SK-N-SH (cell line): ENCODE data around the gene LRCH3. TPM values are rescaled to one million over a fixed set of nuclear protein-coding genes. Genes with fewer than 3 reads are reported as not detected.

Source experiments
- CTCF ChIA-PET: fragments of 300-600, 350-600 bp; formaldehyde crosslinking; extraction: SDS; loops from one replicate; lab custom pipeline; 2021; lab: Yijun Ruan, JAX
- POLR2A ChIA-PET: fragments of 350-600 bp; sonication (Branson Sonifier 250); formaldehyde crosslinking; extraction: SDS; loops from one replicate; lab custom pipeline; 2020; ENCODE audit warnings: antibody characterized with exemption, inconsistent platforms; lab: Yijun Ruan, JAX
- DNase-seq: peaks from one replicate; pipeline ENCODE4 v3.0.0; 2012
- H2AFZ ChIP-seq: fragments of 200-600 bp; sonication (generic); 2 replicates; pipeline ENCODE4 v1.8.1; 2016; ENCODE audit warnings: antibody characterized with exemption, mild to moderate bottlenecking, low read depth
- H3F3A ChIP-seq: fragments of 200-600 bp; sonication (generic); replicated peaks from 2 replicates; pipeline ENCODE3; 2016; ENCODE audit warnings: antibody characterized with exemption, mild to moderate bottlenecking; ENCODE audit not compliant: insufficient read depth
- H3K27ac ChIP-seq, 2 experiments: fragments of 200-500 bp in 1 of 2; fragments of 200-600 bp in 1 of 2; sonication (Bioruptor generic) in 1 of 2; sonication (generic), shearing (Covaris generic) in 1 of 2; 2 replicates each; pipeline versions ENCODE4 v1.5.1 to v1.6.1; 2014 to 2016; ENCODE audit warnings: low read depth in 2 of 2, inconsistent platforms in 1 of 2, low read length in 1 of 2, mild to moderate bottlenecking in 1 of 2, mixed read lengths in 1 of 2
- H3K27me3 ChIP-seq: fragments of 200-600 bp; sonication (generic), shearing (Covaris generic); 2 replicates; pipeline ENCODE4 v1.6.1; 2016; ENCODE audit warnings: mixed run types; ENCODE audit not compliant: insufficient read depth
- H3K36me3 ChIP-seq, 2 experiments: fragments of 200-500 bp in 1 of 2; fragments of 200-600 bp in 1 of 2; sonication (Bioruptor generic) in 1 of 2; sonication (generic) in 1 of 2; replicated peaks in 1 of 2; 2 replicates each; pipeline versions ENCODE3 to v1.5.1; 2014 to 2016; ENCODE audit warnings: low read length in 1 of 2, mild to moderate bottlenecking in 1 of 2; ENCODE audit not compliant: insufficient read depth in 2 of 2, control insufficient read depth in 1 of 2
- H3K4me1 ChIP-seq, 2 experiments: fragments of 200-500 bp in 1 of 2; fragments of 200-600 bp in 1 of 2; sonication (Bioruptor generic) in 1 of 2; sonication (generic), shearing (Covaris generic) in 1 of 2; 2 replicates each; pipeline versions ENCODE4 v1.5.1 to v1.6.1; 2014 to 2016; ENCODE audit warnings: low read depth in 1 of 2, low read length in 1 of 2, mixed run types in 1 of 2; ENCODE audit not compliant: insufficient read depth in 2 of 2, control insufficient read depth in 1 of 2
- H3K4me2 ChIP-seq: fragments of 200-600 bp; sonication (generic), shearing (Covaris generic); 2 replicates; pipeline ENCODE4 v1.6.1; 2017; ENCODE audit warnings: mixed run types
- H3K4me3 ChIP-seq, 2 experiments: fragments of 200-500 bp in 1 of 2; fragments of 200-600 bp in 1 of 2; sonication (Bioruptor generic) in 1 of 2; sonication (generic), shearing (Covaris generic) in 1 of 2; 2 replicates each; pipeline versions ENCODE4 v1.5.1 to v1.8.1; 2014 to 2016; ENCODE audit warnings: low read depth in 2 of 2, inconsistent platforms in 1 of 2, low read length in 1 of 2, mild to moderate bottlenecking in 1 of 2, mixed read lengths in 1 of 2, moderate library complexity in 1 of 2
- H3K79me2 ChIP-seq: fragments of 200-600 bp; sonication (generic); 2 replicates; pipeline ENCODE4 v1.8.1; 2017; ENCODE audit warnings: mild to moderate bottlenecking; ENCODE audit not compliant: insufficient read depth
- H3K9ac ChIP-seq: fragments of 200-600 bp; sonication (generic); 2 replicates; pipeline ENCODE4 v1.6.1; 2017; ENCODE audit warnings: mixed run types
- H3K9me2 ChIP-seq: fragments of 200-600 bp; sonication (generic); 2 replicates; pipeline ENCODE4 v1.6.1; 2017; ENCODE audit warnings: mixed run types
- H3K9me3 ChIP-seq: fragments of 200-600 bp; sonication (generic); 2 replicates; pipeline ENCODE4 v1.6.1; 2017; ENCODE audit warnings: mixed run types, mild to moderate bottlenecking, moderate library complexity
- H4K20me1 ChIP-seq: fragments of 200-600 bp; sonication (generic); 2 replicates; pipeline ENCODE4 v1.6.1; 2017; ENCODE audit warnings: mild to moderate bottlenecking, mixed run types; ENCODE audit not compliant: insufficient read depth
- CTCF ChIP-seq: fragments of 200-600 bp; sonication (generic); IDR thresholded peaks from 2 replicates; pipeline ENCODE4 v1.6.1; 2017; ENCODE audit warnings: antibody characterized with exemption, mild to moderate bottlenecking, moderate library complexity
- FOSL2 ChIP-seq: IDR thresholded peaks from 2 replicates; pipeline ENCODE4 v1.4.0; 2012; ENCODE audit warnings: low read depth, mild to moderate bottlenecking, moderate library complexity, borderline replicate concordance
- GATA2 ChIP-seq: sonication (generic); formaldehyde crosslinking; IDR thresholded peaks from 2 replicates; pipeline ENCODE4 v1.5.0; 2020; ENCODE audit warnings: mild to moderate bottlenecking, missing genetic modification reagents
- JUND ChIP-seq: IDR thresholded peaks from 2 replicates; pipeline ENCODE4 v1.4.0; 2012
- MAX ChIP-seq: IDR thresholded peaks from 2 replicates; pipeline ENCODE4 v1.4.0; 2012; ENCODE audit warnings: low read depth
- MXI1 ChIP-seq: IDR thresholded peaks from 2 replicates; pipeline ENCODE4 v1.6.1; 2012; ENCODE audit warnings: mild to moderate bottlenecking, low read depth, low read length, improper control_type of control experiment
- NFIC ChIP-seq: IDR thresholded peaks from 2 replicates; pipeline ENCODE4 v1.4.0; 2012; ENCODE audit warnings: borderline replicate concordance
- POLR2AphosphoS5 ChIP-seq: IDR thresholded peaks from 2 replicates; pipeline ENCODE4 v1.6.1; 2012; ENCODE audit warnings: low read depth, low read length
- RAD21 ChIP-seq: IDR thresholded peaks from 2 replicates; pipeline ENCODE4 v1.6.1; 2012; ENCODE audit warnings: mild to moderate bottlenecking, low read length
- RCOR1 ChIP-seq: fragments of 150-350 bp; IDR thresholded peaks from 2 replicates; pipeline ENCODE4 v1.6.1; 2017; ENCODE audit warnings: antibody characterized with exemption, low read length
- RXRA ChIP-seq: IDR thresholded peaks from 2 replicates; pipeline ENCODE4 v1.4.0; 2012; ENCODE audit warnings: low read depth, mild to moderate bottlenecking, borderline replicate concordance
- SIN3A ChIP-seq: IDR thresholded peaks from 2 replicates; pipeline ENCODE4 v1.6.1; 2012; ENCODE audit warnings: low read depth, mild to moderate bottlenecking, low read length, moderate library complexity, borderline replicate concordance
- TAF1 ChIP-seq: IDR thresholded peaks from 2 replicates; pipeline ENCODE4 v1.6.1; 2012; ENCODE audit warnings: low read depth, mild to moderate bottlenecking, low read length, moderate library complexity, borderline replicate concordance
- TEAD4 ChIP-seq: IDR thresholded peaks from 2 replicates; pipeline ENCODE4 v1.4.0; 2012; ENCODE audit warnings: mild to moderate bottlenecking, borderline replicate concordance; ENCODE audit not compliant: insufficient read depth
- USF2 ChIP-seq: fragments of 150-350 bp; IDR thresholded peaks from 2 replicates; pipeline ENCODE4 v1.6.1; 2017; ENCODE audit warnings: antibody characterized with exemption, low read length, low read depth, borderline replicate concordance
- YY1 ChIP-seq: IDR thresholded peaks from 2 replicates; pipeline ENCODE4 v1.4.0; 2012; ENCODE audit warnings: low read depth, mild to moderate bottlenecking
- WGBS: methylation state at CpG from one replicate; pipeline ENCODE4 v1.1.6; 2017; ENCODE audit warnings: low lambda C conversion rate; 5-methylcytosine and 5-hydroxymethylcytosine counted together
- polyA plus RNA-seq, 3 experiments: library from polyadenylated mRNA; depleted of rRNA; stranded (reverse); fragments of >200 nt; gene quantifications; 2 replicates each; pipeline ENCODE4 v1.2.3, GENCODE V29; 2012
- TF ChIP-seq, protein P1 (sequence below): IDR thresholded peaks from 2 replicates; pipeline ENCODE4 v1.4.0; 2012; ENCODE audit warnings: low read depth, borderline replicate concordance
- TF ChIP-seq, protein P2 (sequence below): IDR thresholded peaks from 2 replicates; pipeline ENCODE4; 2012
- TF ChIP-seq, protein P3 (sequence below): IDR thresholded peaks from 2 replicates; pipeline ENCODE4 v1.4.0; 2012; ENCODE audit warnings: low read depth, borderline replicate concordance

Gene LRCH3
- polyA plus RNA-seq, 1 of the 3 experiments (the other 2 are of a cell fraction), result 22.6 TPM

GRCh38 chr3:197749601-197750395, 41.3 kb upstream of the LRCH3 start, which contains the start of gene FYTTD1 (continued):
- TF ChIP-seq JUND (no peak), TAF1 (0 out of 2 replicates have a peak, but pooled peaks have one; percentile 45), TEAD4 (no peak)
- TF ChIP-seq, protein P1, sequence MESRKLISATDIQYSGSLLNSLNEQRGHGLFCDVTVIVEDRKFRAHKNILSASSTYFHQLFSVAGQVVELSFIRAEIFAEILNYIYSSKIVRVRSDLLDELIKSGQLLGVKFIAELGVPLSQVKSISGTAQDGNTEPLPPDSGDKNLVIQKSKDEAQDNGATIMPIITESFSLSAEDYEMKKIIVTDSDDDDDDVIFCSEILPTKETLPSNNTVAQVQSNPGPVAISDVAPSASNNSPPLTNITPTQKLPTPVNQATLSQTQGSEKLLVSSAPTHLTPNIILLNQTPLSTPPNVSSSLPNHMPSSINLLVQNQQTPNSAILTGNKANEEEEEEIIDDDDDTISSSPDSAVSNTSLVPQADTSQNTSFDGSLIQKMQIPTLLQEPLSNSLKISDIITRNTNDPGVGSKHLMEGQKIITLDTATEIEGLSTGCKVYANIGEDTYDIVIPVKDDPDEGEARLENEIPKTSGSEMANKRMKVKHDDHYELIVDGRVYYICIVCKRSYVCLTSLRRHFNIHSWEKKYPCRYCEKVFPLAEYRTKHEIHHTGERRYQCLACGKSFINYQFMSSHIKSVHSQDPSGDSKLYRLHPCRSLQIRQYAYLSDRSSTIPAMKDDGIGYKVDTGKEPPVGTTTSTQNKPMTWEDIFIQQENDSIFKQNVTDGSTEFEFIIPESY, result no peak

- TF ChIP-seq MAX (0 out of 2 replicates have a peak, but pooled peaks have one; percentile 18), JUND (no peak), GATA2 (CRISPR knock-in tag) (no peak), RAD21 (no peak), TEAD4 (no peak), USF2 (no peak), FOSL2 (no peak), YY1 (peak; percentile 73), POLR2AphosphoS5 (no peak), RCOR1 (no peak), SIN3A (0 out of 2 replicates have a peak, but pooled peaks have one; percentile 64), RXRA (no peak), NFIC (no peak), CTCF (0 out of 2 replicates have a peak, but pooled peaks have one; percentile 10), MXI1 (peak; percentile 79)
- TF ChIP-seq, protein P1, result no peak
- TF ChIP-seq, protein P2, sequence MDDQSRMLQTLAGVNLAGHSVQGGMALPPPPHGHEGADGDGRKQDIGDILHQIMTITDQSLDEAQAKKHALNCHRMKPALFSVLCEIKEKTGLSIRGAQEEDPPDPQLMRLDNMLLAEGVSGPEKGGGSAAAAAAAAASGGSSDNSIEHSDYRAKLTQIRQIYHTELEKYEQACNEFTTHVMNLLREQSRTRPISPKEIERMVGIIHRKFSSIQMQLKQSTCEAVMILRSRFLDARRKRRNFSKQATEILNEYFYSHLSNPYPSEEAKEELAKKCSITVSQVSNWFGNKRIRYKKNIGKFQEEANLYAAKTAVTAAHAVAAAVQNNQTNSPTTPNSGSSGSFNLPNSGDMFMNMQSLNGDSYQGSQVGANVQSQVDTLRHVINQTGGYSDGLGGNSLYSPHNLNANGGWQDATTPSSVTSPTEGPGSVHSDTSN, result no peak
- TF ChIP-seq, protein P3, sequence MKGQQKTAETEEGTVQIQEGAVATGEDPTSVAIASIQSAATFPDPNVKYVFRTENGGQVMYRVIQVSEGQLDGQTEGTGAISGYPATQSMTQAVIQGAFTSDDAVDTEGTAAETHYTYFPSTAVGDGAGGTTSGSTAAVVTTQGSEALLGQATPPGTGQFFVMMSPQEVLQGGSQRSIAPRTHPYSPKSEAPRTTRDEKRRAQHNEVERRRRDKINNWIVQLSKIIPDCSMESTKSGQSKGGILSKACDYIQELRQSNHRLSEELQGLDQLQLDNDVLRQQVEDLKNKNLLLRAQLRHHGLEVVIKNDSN, result no peak
- Histone ChIP-seq H3K9me3 (no peaks in the 10 kb centered on the region), H2AFZ (peak overlapping the region; percentile 80; the same call in 1 of the 2 replicates)
Measured at GRCh38 chr3:197750396-197750831, 40.6 kb upstream of the LRCH3 start.

More at GRCh38 chr3:197750396-197750831, 40.6 kb upstream of the LRCH3 start:
- Histone ChIP-seq H3K4me1 (peaks cover 0 to 10% of the 10 kb centered on the region in 2 experiments; a peak in 3 of 4 replicates), H3F3A (peaks cover 51% of the 10 kb centered on the region), H3K36me3 (no peaks in the 10 kb centered on the region), H3K9me2 (no peaks in the 10 kb centered on the region), H4K20me1 (peaks cover 45% of the 10 kb centered on the region), H3K27ac (peak overlapping the region; percentile 91 to 94), H3K27me3 (no peaks in the 10 kb centered on the region), H3K9ac (peak overlapping the region; percentile 82), H3K4me2 (peak overlapping the region; percentile 76), H3K79me2 (peaks cover 48% of the 10 kb centered on the region), H3K4me3 (peak overlapping the region; percentile 75 to 77)
- CTCF ChIA-PET, result no interaction called here
- POLR2A ChIA-PET, result no interaction called here
- WGBS, result 3% methylated on average over 5 of the region's 43 CpGs
- DNase-seq, result peak; percentile 84
